ES-I3 (cell line): ENCODE measurements around the gene KNSTRN.

Source experiments
- H3K36me3 ChIP-seq: 2 replicates; pipeline ENCODE4 v1.6.1; 2013; ENCODE audit warnings: mild to moderate bottlenecking, low read length, control low read depth, moderate library complexity; ENCODE audit not compliant: insufficient read depth
- H3K4me1 ChIP-seq: 2 replicates; pipeline ENCODE4 v1.6.1; 2013; ENCODE audit warnings: mild to moderate bottlenecking, control low read depth, low read length; ENCODE audit not compliant: insufficient read depth
- H3K9ac ChIP-seq: 2 replicates; pipeline ENCODE4 v1.6.1; 2013; ENCODE audit warnings: low read depth, mild to moderate bottlenecking, low read length, moderate library complexity
- H3K9me3 ChIP-seq: 2 replicates; pipeline ENCODE4 v1.6.1; 2013; ENCODE audit warnings: mild to moderate bottlenecking, low read length, moderate library complexity; ENCODE audit not compliant: control insufficient read depth, insufficient read depth

The KNSTRN gene

DNA sequence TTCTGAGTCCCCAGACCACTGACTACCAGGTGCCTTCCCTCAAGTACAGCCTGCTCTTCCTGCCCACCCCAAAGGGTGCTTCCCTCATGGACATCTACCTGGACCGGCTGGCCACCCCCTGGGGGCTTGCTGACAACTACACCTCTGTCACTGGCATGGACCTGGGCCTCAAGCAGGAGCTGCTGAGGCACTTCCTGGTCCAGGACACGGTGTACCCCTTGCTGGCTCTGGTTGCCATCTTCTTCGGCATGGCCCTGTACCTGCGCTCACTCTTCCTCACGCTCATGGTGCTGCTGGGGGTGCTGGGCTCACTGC, 15.2 kb upstream of the KNSTRN start:
- H3K9me3 ChIP-seq: no peaks in the 10 kb centered on the region; the same call in 1 of the 2 replicates
- H3K9ac ChIP-seq: peak overlapping the region; percentile 17; the same call in 1 of the 2 replicates
- H3K36me3 ChIP-seq: no peaks in the 10 kb centered on the region
- H3K4me1 ChIP-seq: peaks cover 4% of the 10 kb centered on the region; the same call in 1 of the 2 replicates

DNA sequence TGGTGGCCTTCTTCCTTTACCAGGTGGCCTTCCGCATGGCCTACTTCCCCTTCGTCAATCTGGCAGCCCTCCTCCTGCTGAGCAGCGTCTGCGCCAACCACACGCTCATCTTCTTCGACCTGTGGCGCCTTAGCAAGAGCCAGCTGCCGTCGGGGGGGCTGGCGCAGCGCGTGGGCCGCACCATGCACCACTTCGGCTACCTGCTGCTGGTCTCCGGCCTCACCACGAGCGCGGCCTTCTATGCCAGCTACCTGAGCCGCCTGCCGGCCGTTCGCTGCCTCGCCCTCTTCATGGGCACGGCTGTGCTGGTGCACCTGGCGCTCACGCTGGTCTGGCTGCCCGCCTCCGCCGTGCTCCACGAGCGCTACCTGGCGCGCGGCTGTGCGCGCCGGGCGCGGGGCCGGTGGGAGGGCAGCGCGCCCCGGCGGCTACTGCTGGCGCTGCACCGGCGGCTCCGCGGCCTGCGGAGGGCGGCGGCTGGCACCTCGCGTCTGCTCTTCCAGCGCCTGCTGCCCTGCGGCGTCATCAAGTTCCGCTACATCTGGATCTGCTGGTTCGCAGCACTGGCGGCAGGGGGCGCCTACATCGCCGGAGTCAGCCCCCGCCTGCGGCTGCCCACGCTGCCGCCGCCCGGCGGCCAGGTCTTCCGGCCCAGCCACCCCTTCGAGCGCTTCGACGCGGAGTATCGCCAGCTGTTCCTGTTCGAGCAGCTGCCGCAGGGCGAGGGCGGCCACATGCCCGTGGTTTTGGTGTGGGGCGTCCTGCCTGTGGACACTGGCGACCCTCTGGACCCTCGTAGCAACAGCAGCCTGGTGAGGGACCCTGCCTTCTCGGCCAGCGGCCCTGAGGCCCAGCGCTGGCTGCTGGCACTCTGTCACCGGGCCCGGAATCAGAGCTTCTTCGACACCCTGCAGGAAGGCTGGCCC, 14.6 kb upstream of the KNSTRN start:
- Histone ChIP-seq H3K9ac (peak overlapping the region; percentile 17; the same call in 1 of the 2 replicates), H3K4me1 (peaks cover 9% of the 10 kb centered on the region), H3K36me3 (no peaks in the 10 kb centered on the region), H3K9me3 (no peaks in the 10 kb centered on the region; the same call in 1 of the 2 replicates)

DNA sequence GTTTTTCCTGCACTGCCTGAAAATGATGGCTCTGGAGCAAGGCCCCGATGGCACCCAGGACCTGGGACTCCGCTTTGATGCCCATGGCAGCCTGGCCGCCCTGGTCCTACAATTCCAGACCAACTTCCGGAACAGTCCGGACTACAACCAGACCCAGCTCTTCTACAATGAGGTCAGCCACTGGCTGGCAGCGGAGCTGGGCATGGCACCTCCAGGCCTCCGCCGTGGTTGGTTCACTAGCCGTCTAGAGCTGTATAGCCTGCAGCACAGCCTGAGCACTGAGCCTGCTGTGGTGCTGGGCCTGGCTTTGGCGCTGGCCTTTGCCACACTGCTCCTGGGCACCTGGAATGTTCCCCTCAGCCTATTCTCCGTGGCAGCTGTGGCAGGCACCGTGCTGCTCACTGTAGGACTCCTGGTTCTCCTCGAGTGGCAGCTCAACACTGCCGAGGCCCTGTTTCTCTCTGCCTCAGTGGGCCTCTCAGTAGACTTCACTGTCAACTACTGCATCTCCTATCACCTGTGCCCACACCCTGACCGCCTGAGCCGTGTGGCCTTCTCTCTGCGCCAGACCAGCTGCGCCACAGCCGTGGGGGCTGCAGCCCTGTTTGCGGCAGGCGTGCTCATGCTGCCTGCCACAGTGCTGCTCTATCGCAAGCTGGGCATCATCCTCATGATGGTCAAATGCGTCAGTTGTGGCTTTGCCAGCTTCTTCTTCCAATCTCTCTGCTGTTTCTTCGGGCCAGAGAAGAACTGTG, 13.6 kb upstream of the KNSTRN start:
- Histone ChIP-seq H3K36me3 (no peaks in the 10 kb centered on the region), H3K9me3 (no peaks in the 10 kb centered on the region; the same call in 1 of the 2 replicates), H3K9ac (no peak overlapping the region), H3K4me1 (peaks cover 9% of the 10 kb centered on the region)

DNA sequence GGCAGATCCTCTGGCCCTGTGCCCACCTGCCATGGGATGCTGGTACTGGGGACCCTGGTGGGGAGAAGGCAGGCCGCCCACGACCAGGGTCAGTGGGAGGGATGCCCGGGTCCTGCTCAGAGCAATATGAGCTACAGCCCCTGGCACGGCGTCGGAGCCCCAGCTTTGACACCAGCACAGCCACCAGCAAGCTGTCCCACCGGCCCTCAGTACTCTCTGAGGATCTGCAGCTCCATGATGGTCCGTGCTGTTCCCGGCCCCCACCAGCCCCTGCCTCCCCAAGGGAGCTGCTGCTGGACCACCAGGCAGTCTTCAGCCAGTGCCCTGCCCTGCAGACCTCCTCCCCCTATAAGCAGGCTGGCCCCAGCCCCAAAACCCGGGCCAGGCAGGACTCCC, 13.0 kb upstream of the KNSTRN start:
- Histone ChIP-seq H3K36me3 (no peaks in the 10 kb centered on the region), H3K9me3 (no peaks in the 10 kb centered on the region; the same call in 1 of the 2 replicates), H3K9ac (no peak overlapping the region), H3K4me1 (peaks cover 9% of the 10 kb centered on the region)

DNA sequence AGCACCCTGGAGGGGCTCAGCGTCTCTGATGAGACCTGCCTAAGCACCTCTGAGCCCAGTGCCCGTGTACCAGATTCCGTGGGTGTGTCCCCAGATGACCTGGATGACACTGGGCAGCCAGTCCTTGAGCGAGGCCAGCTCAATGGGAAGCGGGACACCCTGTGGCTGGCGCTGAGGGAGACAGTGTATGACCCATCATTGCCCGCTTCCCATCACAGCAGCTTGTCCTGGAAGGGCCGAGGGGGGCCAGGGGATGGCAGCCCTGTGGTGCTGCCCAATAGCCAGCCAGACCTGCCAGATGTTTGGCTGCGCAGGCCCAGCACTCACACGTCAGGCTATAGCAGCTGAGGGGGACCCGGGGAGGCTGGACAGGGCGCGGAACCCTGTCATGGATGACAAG, 12.6 kb upstream of the KNSTRN start:
- Histone ChIP-seq H3K9me3 (no peaks in the 10 kb centered on the region; the same call in 1 of the 2 replicates), H3K9ac (no peak overlapping the region), H3K4me1 (peaks cover 9% of the 10 kb centered on the region), H3K36me3 (no peaks in the 10 kb centered on the region)

DNA sequence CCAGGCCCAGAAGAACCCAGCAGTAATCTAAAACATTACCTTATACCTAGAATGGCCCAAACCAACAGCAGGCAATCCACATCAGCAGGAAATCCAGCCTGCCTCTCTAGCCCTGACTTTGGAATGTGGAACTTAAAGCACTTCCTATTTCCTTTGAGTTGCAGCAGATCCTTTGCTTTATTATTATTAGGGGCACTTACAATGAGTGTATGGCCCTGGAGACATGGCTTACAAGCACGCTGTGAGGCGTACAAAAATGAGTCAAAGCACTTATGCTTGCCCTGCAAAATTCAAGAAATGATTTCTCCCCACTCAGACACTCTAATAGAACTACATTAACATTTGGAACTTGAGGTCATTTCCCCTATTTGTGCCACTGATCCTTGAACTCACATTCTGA, 9.5 kb upstream of the KNSTRN start:
- Histone ChIP-seq H3K4me1 (peaks cover 9% of the 10 kb centered on the region), H3K36me3 (no peaks in the 10 kb centered on the region), H3K9me3 (no peaks in the 10 kb centered on the region; the same call in 1 of the 2 replicates), H3K9ac (no peak overlapping the region)

DNA sequence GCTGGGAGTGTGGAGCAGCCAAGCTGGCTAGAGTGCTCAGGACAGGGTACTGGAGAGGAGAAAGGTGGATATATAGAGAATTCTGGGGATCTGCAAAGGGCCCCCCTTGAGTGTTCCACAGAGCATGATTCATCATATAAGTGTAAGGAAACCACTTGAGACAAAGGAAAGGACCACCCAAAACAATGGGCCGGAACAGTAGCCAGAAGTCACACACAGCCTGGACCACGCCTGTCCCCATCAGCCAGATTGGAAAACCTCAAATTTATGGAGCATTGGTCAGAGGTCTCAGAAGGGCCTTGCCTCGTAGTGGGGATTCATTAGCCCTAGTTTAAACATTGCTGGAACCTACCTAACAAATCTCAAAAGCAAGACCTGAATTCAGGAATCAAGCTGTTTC, 4.9 kb upstream of the KNSTRN start:
- no peaks in the 10 kb centered on the region for H3K36me3 ChIP-seq
- no peak overlapping the region for H3K9ac ChIP-seq
- peaks cover 9% of the 10 kb centered on the region for H3K4me1 ChIP-seq
- no peaks in the 10 kb centered on the region for H3K9me3 ChIP-seq

DNA sequence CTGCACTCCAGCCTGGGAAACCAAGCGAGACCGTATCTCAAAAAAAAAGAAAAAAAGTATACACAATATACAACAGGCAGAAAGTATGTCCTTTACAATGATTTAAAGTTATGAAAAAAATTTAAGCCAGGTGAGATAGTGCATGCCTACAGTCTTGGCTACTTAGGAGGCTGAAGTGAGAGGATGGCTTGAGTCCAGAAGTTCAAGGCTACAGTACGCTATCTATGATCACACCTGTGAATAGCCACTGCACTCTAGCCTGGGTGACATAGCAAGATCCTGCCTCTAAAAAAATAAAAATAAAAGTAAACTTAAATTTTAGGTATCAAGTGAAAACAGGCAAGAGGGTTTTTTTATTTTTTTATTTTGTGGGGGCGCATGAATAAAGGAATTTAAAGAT, 3.1 kb upstream of the KNSTRN start:
- H3K9me3 ChIP-seq: no peaks in the 10 kb centered on the region
- H3K4me1 ChIP-seq: peaks cover 7% of the 10 kb centered on the region; the same call in 1 of the 2 replicates
- H3K36me3 ChIP-seq: no peaks in the 10 kb centered on the region
- no peak overlapping the region for H3K9ac ChIP-seq

DNA sequence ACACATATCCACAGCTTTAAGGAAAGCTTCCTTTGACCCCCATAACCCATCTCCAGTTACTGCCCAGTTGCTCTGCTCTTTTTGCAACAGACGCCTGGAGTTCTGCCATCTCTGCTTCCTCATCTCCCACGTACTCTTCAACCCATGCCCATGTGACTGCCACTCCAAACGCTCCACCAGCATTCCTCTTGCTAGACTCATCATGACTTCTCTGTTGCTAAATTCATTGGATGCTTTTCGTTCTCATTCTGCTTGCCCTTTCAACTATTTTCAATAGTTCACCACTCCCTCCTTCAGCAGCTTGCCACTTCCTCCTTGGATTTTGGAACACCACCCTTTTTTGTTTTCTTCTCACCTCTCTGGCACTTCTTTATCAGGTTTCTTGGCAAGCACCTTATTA, 2.7 kb upstream of the KNSTRN start:
- Histone ChIP-seq H3K36me3 (no peaks in the 10 kb centered on the region), H3K4me1 (peaks cover 7% of the 10 kb centered on the region; the same call in 1 of the 2 replicates), H3K9me3 (no peaks in the 10 kb centered on the region), H3K9ac (no peak overlapping the region)

DNA sequence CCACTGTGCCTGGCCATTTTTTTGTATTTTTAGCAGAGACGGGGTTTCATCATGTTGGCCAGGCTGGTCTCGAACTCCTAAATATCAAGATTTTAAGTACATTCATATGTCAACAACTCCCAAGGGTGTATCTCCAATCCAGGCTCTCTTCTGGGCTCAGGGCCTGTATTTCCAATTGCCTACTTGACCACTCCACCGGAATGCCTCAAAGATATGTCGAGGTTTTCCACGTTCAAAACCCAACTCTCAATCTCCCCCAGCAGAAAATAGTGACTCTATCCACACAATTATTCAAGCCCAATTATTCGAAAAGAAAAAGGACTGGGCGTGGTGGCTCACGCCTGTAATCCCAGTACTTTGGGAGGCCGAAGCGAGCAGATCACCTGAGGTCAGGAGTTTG, 1.9 kb upstream of the KNSTRN start:
- peaks cover 7% of the 10 kb centered on the region; the same call in 1 of the 2 replicates for H3K4me1 ChIP-seq
- no peak overlapping the region for H3K9ac ChIP-seq
- no peaks in the 10 kb centered on the region for H3K9me3 ChIP-seq
- peaks cover 3% of the 10 kb centered on the region; the same call in 1 of the 2 replicates for H3K36me3 ChIP-seq

DNA sequence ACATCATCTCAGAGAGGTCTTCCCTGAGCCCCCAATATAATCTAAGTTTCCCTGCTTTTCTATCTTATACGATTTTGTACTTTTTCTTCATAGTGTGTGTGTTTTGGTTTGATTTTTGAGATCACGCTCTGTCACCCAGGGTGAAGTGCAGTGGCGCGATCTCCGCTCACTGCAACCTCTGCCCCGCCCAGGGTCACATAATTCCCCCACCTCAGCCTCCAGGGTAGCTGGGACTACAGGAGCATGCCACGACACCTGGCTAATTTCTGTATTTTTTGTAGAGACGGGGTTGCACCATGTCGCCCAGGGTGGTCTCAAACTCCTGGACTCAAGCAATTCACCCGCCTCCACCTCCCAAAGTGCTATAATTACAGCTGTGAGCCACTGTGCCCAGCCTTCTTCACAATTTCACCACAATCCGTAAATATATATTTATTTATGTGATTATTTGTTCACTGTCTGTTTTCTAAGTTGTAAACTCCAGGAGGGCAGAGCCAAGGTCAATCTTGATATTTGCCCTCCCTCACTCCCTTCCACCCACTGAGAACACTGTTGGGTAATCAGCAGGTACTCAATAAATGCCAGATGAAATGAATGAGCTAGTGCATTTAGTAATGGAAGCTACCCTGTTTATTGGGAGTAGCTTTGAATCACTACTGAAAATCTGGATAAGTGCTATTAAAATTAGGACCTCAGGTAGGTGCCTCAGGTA, 547 bp upstream of the KNSTRN start:
- Histone ChIP-seq H3K9me3 (no peaks in the 10 kb centered on the region), H3K36me3 (peaks cover 15% of the 10 kb centered on the region), H3K4me1 (peaks cover 7% of the 10 kb centered on the region; the same call in 1 of the 2 replicates), H3K9ac (peak overlapping the region; percentile 91)

DNA sequence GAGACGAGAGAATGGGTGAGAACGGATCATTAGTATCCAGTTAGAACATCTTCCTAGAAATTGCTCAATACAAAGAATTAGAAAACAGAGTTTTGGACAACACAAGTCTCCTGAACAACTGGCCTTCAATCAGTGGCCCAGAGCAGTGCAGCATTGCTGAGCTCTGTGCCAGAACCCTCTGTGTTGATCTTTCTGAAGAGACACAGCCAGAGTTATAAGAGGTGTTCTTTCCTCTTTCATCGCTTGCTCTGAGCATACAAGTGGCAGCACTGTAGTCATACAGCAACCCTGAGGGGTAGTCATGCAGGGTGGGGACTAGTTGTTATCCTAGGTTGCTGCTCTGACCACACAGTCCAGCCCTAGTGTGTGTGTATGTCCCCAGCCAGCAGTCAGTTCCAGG, 4.0 kb downstream of the KNSTRN start:
- H3K9me3 ChIP-seq: peaks cover 4% of the 10 kb centered on the region
- no peak overlapping the region for H3K9ac ChIP-seq
- H3K36me3 ChIP-seq: peaks cover 41% of the 10 kb centered on the region
- peaks cover 7% of the 10 kb centered on the region; the same call in 1 of the 2 replicates for H3K4me1 ChIP-seq

DNA sequence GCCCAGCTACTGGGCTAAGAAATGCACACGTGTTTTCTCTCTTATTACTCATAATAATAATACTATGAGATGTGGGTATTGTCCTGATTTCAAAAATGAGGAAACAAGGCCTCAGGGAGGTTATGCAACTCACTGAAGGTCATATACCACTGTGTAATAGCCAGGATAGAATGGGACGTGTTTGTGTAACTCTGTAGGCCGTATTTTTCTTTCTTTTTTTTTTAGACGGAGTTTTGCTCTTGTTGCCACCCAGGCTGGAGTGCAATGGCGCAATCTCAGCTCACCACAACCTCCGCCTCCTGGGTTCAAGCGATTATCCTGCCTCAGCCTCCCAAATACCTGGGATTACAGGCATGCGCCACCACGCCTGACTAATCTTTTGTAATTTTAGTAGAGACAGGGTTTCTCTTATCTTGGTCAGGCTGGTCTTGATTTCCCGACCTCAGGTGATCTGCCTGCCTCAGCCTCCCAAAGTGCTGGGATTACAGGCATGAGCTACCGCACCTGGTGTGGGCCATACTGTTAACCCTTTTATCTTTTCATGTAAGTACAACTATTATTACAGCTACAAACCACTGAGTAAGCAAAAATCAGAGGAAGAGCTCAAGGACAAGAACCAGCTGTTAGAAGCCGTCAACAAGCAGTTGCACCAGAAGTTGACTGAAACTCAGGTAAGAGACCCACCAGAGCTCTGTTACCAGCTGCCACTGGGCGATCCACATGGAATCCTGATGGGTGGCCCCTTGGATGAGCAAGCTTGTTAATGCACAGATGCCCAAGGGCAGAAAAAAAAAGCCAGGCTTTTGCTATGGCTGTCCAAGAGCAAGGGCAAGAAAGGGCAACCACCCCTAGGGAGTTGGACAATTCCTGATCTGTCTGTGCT, 6.7 kb downstream of the KNSTRN start:
- H3K9ac ChIP-seq: no peak overlapping the region
- peaks cover 53% of the 10 kb centered on the region for H3K36me3 ChIP-seq
- peaks cover 4% of the 10 kb centered on the region for H3K9me3 ChIP-seq
- no peaks in the 10 kb centered on the region for H3K4me1 ChIP-seq
